HepG2 (cell line): ENCODE measurements around the gene ZNF383. TPM values are rescaled to one million over a fixed set of nuclear protein-coding genes. Genes with fewer than 3 reads are reported as not detected.

Source experiments
- CERS6 ChIP-seq: sonication (generic); formaldehyde crosslinking; IDR thresholded peaks from 2 replicates; pipeline ENCODE4 v1.5.0; 2020; ENCODE audit warnings: missing genetic modification reagents
- DR1 ChIP-seq: sonication (generic); formaldehyde crosslinking; IDR thresholded peaks from 2 replicates; pipeline ENCODE4 v1.8.0; 2021; ENCODE audit warnings: mild to moderate bottlenecking, missing genetic modification reagents, inconsistent platforms
- GMEB1 ChIP-seq: sonication (generic); formaldehyde crosslinking; IDR thresholded peaks from 2 replicates; pipeline ENCODE4 v1.5.1; 2020; ENCODE audit warnings: missing genetic modification reagents, mild to moderate bottlenecking, borderline replicate concordance
- KDM5B ChIP-seq: sonication (generic); formaldehyde crosslinking; IDR thresholded peaks from 2 replicates; pipeline ENCODE4 v1.4.0; 2020; ENCODE audit warnings: missing genetic modification reagents, mild to moderate bottlenecking, borderline replicate concordance
- KLF11 ChIP-seq: IDR thresholded peaks from 2 replicates; pipeline ENCODE4 v1.6.1; 2016; ENCODE audit warnings: missing compliant biosample characterization
- MTF2 ChIP-seq: sonication (generic); formaldehyde crosslinking; IDR thresholded peaks from 2 replicates; pipeline ENCODE4 v1.5.0; 2020; ENCODE audit warnings: missing genetic modification reagents, borderline replicate concordance
- NFATC3 ChIP-seq: sonication (generic); formaldehyde crosslinking; IDR thresholded peaks from 2 replicates; pipeline ENCODE4 v1.5.1; 2020; ENCODE audit warnings: mild to moderate bottlenecking, missing genetic modification reagents
- NFE2 ChIP-seq: sonication (generic); formaldehyde crosslinking; IDR thresholded peaks from 2 replicates; pipeline ENCODE4 v1.4.0; 2020; ENCODE audit warnings: missing genetic modification reagents
- RARG ChIP-seq: sonication (generic); formaldehyde crosslinking; IDR thresholded peaks from 2 replicates; pipeline ENCODE4 v1.4.0; 2020; ENCODE audit warnings: low read depth, mild to moderate bottlenecking, missing genetic modification reagents
- RNF219 ChIP-seq: sonication (generic); formaldehyde crosslinking; IDR thresholded peaks from 2 replicates; pipeline ENCODE4 v1.5.0; 2020; ENCODE audit warnings: mild to moderate bottlenecking, missing genetic modification reagents
- SALL2 ChIP-seq: sonication (generic); formaldehyde crosslinking; IDR thresholded peaks from 2 replicates; pipeline ENCODE4 v1.8.1; 2023; ENCODE audit warnings: mild to moderate bottlenecking, missing genetic modification reagents, inconsistent platforms
- STAG1 ChIP-seq: sonication (generic); formaldehyde crosslinking; IDR thresholded peaks from 2 replicates; pipeline ENCODE4 v1.4.0; 2020; ENCODE audit warnings: missing genetic modification reagents
- TFAP4 ChIP-seq: sonication (generic); IDR thresholded peaks from 2 replicates; pipeline ENCODE4 v1.6.1; 2016; ENCODE audit warnings: low read depth, borderline replicate concordance
- ZBTB1 ChIP-seq: sonication (generic); formaldehyde crosslinking; IDR thresholded peaks from 2 replicates; pipeline ENCODE4 v1.4.0; 2020; ENCODE audit warnings: missing genetic modification reagents, borderline replicate concordance
- ZNF235 ChIP-seq: sonication (generic); formaldehyde crosslinking; IDR thresholded peaks from 2 replicates; pipeline ENCODE4 v1.8.1; 2023; ENCODE audit warnings: mild to moderate bottlenecking, missing genetic modification reagents, borderline replicate concordance
- ZNF251 ChIP-seq: sonication (generic); formaldehyde crosslinking; IDR thresholded peaks from 2 replicates; pipeline ENCODE4 v1.9.0; 2021; ENCODE audit warnings: mild to moderate bottlenecking, missing genetic modification reagents
- ZNF263 ChIP-seq: sonication (generic); formaldehyde crosslinking; IDR thresholded peaks from 2 replicates; pipeline ENCODE4 v1.4.0; 2020; ENCODE audit warnings: missing genetic modification reagents
- ZNF367 ChIP-seq: sonication (generic); formaldehyde crosslinking; IDR thresholded peaks from 2 replicates; pipeline ENCODE4 v1.4.0; 2020; ENCODE audit warnings: missing genetic modification reagents, borderline replicate concordance
- ZNF446 ChIP-seq: sonication (generic); formaldehyde crosslinking; IDR thresholded peaks from 2 replicates; pipeline ENCODE4 v1.5.0; 2020; ENCODE audit warnings: mild to moderate bottlenecking, missing genetic modification reagents
- ZNF570 ChIP-seq: sonication (generic); formaldehyde crosslinking; IDR thresholded peaks from 2 replicates; pipeline ENCODE4 v1.4.0; 2020; ENCODE audit warnings: mild to moderate bottlenecking, missing genetic modification reagents, borderline replicate concordance
- ZNF598 ChIP-seq: sonication (generic); formaldehyde crosslinking; IDR thresholded peaks from 2 replicates; pipeline ENCODE4 v1.5.1; 2020; ENCODE audit warnings: mild to moderate bottlenecking, missing genetic modification reagents, borderline replicate concordance
- ZNF75D ChIP-seq: sonication (generic); formaldehyde crosslinking; IDR thresholded peaks from 2 replicates; pipeline ENCODE4 v1.8.1; 2023; ENCODE audit warnings: missing genetic modification reagents, mild to moderate bottlenecking, borderline replicate concordance
- ZNF761 ChIP-seq: sonication (generic); formaldehyde crosslinking; conservative IDR thresholded peaks from 2 replicates; pipeline ENCODE4 v1.4.0; 2020; ENCODE audit warnings: mild to moderate bottlenecking, missing genetic modification reagents
- polyA plus RNA-seq, 8 experiments: library from polyadenylated mRNA; depleted of rRNA in 3 of 8; stranded (reverse) in 7 of 8; unstranded in 1 of 8; fragments of >200 nt; fragmentation: Illumina TruSeq in 4 of 8; extraction: Trizol in 4 of 8; gene quantifications; 2 replicates each; pipeline versions ENCODE4 v1.2.1 to v1.2.3, GENCODE V29; 2011 to 2016; ENCODE audit warnings: low read depth in 4 of 8, missing spikeins in 1 of 8, mixed read lengths in 1 of 8; ENCODE audit not compliant: insufficient read depth in 1 of 8
- total RNA-seq, 5 experiments: library from RNA; depleted of rRNA; stranded (reverse); fragments of >200 nt; fragmentation: Illumina TruSeq; extraction: Trizol; gene quantifications; 2 replicates each; pipeline ENCODE4 v1.2.3, GENCODE V29; 2016; ENCODE audit warnings: low read depth in 1 of 5

ZNF383 gene
- total and polyA plus RNA-seq, 2 of the 13 experiments (the other 11 are each of a cell fraction or from before 2014, with no cell fraction given), result 2.6 to 4.1 TPM

GRCh38 chr19:37217775-37218591 is at the start of gene ZNF383 (continued):
- TF ChIP-seq ZNF235 (CRISPR knock-in tag) (no peak), NFE2 (CRISPR knock-in tag) (no peak), MTF2 (CRISPR knock-in tag) (no peak), ZNF251 (CRISPR knock-in tag) (no peak), ZNF263 (CRISPR knock-in tag) (no peak), RARG (CRISPR knock-in tag) (no peak), ZNF598 (peak; percentile 68; the same call in 1 of the 2 replicates), NFATC3 (CRISPR knock-in tag) (no peak), SALL2 (CRISPR knock-in tag) (no peak), ZNF761 (CRISPR knock-in tag) (0 out of 2 replicates have a peak, but pooled peaks have one; percentile 64), ZNF367 (CRISPR knock-in tag) (no peak), CERS6 (no peak), TFAP4 (peak; percentile 63; the same call in 1 of the 2 replicates), ZNF446 (CRISPR knock-in tag) (no peak), ZNF75D (CRISPR knock-in tag) (no peak), KDM5B (CRISPR knock-in tag) (peak; percentile 71; the same call in 1 of the 2 replicates), ZNF570 (no peak), DR1 (CRISPR knock-in tag) (0 out of 2 replicates have a peak, but pooled peaks have one; percentile 40), KLF11 (CRISPR knock-in tag) (no peak), ZBTB1 (no peak), GMEB1 (CRISPR knock-in tag) (peak; percentile 79), STAG1 (CRISPR knock-in tag) (no peak), RNF219 (CRISPR knock-in tag) (no peak)
